HEK293 (cell line): ENCODE results near the gene TPD52L1.

Experiments
- ATF2 ChIP-seq: fragments of 450-650 bp; formaldehyde crosslinking; IDR thresholded peaks from 2 replicates; pipeline ENCODE4 v1.5.1; 2016; ENCODE audit warnings: missing biosample characterization, missing genetic modification characterization, low read depth
- CTCF ChIP-seq: fragments of 450-650 bp; formaldehyde crosslinking; IDR thresholded peaks from 2 replicates; pipeline ENCODE4 v1.5.1; 2016; ENCODE audit warnings: missing biosample characterization, missing genetic modification characterization
- MEIS1 ChIP-seq: sonication (generic); formaldehyde crosslinking; IDR thresholded peaks from 2 replicates; pipeline ENCODE4 v1.8.1; 2022; ENCODE audit warnings: missing genetic modification reagents, mild to moderate bottlenecking, borderline replicate concordance
- MYNN ChIP-seq: fragments of 450-650 bp; formaldehyde crosslinking; IDR thresholded peaks from 2 replicates; pipeline ENCODE4 v1.5.1; 2016; ENCODE audit warnings: missing biosample characterization, missing genetic modification characterization, borderline replicate concordance
- PBX3 ChIP-seq: sonication (generic); formaldehyde crosslinking; IDR thresholded peaks from 2 replicates; pipeline ENCODE4 v1.8.1; 2022; ENCODE audit warnings: mild to moderate bottlenecking, moderate library complexity, missing genetic modification reagents
- REPIN1 ChIP-seq: fragments of 450-650 bp; formaldehyde crosslinking; IDR thresholded peaks from 2 replicates; pipeline ENCODE4 v1.5.1; 2017; ENCODE audit warnings: missing biosample characterization, missing genetic modification characterization, low read depth
- ZNF121 ChIP-seq: fragments of 450-650 bp; formaldehyde crosslinking; IDR thresholded peaks from 2 replicates; pipeline ENCODE4 v1.5.1; 2016; ENCODE audit warnings: missing biosample characterization, missing genetic modification characterization
- ZNF155 ChIP-seq: fragments of 450-650 bp; formaldehyde crosslinking; IDR thresholded peaks from 2 replicates; pipeline ENCODE4 v1.5.1; 2016; ENCODE audit warnings: missing biosample characterization, missing genetic modification characterization
- ZNF24 ChIP-seq: fragments of 450-650 bp; formaldehyde crosslinking; IDR thresholded peaks from 2 replicates; pipeline ENCODE4 v1.5.1; 2016; ENCODE audit warnings: missing biosample characterization, missing genetic modification characterization

GRCh38 chr6:125157280-125157679 is 3.7 kb downstream of the TPD52L1 start:
- TF ChIP-seq PBX3 (CRISPR knock-in tag) (no peak), MYNN (no peak), ATF2 (no peak), ZNF155 (tag by site-specific recombination) (no peak), ZNF121 (tag by site-specific recombination) (no peak), REPIN1 (no peak), CTCF (tag by site-specific recombination) (no peak), MEIS1 (CRISPR knock-in tag) (no peak), ZNF24 (tag by site-specific recombination) (no peak)
